ENCODE results near the gene SCNN1B.

SCNN1B gene

DNA sequence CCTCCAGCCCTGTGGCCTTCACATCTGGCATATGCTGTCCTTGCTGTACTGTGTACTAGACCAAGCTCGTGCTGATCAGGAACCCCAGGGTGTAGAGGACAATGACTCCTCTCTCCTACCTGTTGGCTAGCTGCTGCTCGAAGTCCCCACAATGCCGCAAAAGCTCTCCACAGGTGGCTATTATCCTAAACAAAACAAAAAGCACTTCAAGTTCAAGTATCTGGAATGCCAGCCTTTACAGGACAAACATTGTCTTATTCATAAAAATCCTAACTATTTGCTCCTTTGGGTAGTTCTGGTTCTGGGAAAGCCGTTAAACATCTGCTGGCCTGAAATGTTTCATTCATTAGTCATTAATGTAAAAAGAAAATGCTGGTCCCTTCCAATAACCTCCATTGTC lies 108.1 kb downstream of the SCNN1B start:
- no peak for DNase-seq

DNA sequence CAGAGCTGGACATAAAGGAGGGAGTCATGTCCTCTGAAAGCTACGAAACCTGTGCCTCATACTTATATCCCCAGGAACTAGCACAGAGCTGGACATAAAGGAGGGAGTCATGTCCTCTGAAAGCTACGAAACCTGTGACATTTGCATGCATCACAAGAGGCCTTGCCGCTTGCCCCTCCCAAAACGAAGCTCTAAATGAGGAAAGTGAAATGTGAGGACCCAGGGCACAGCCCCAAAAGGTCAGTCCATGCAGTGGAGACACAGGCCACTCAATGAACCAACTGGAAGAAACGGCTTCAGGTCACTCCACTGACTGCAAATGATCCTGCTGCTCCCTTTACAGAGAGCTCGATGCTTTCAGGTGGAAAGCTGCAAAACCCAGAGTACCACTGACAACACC lies 112.6 kb downstream of the SCNN1B start:
- no peak for DNase-seq

DNA sequence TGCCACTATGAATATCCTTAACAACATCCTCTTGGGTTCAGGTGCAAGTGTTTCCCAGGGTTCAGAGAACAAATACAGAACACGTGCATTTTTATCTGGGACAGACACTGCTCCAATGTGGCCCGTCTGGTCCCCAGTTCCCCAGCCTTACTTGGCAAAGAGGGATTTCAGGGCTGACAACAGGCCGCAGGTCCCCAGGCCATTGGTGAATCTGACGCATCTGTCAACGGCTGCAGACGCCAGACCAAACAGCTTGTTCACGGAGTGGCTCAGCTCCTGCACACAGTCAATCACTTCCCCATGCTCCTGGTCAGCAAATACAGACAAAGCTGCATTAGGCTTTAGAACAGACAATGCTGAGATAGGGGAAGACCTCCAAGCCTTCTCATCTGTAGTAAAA lies 114.7 kb downstream of the SCNN1B start:
- no peak for DNase-seq

DNA sequence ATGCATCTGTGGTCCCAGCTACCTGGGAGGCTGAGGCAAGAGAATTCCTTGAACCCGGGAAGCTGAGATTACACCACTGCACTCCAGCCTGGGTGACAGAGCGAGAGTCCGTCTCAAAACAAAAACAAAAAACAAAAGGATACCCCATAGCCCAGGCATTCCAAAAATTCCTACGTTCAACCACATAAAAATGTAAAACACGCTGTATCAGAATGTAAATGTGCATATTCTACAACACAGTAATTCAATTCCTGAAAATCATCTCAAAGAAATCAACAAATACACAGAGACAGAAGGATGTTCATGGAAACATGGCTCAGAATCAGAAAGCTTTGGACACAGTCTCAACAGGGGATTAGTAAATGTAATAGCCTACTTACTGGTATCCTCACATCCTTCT lies 117.9 kb downstream of the SCNN1B start:
- peak; percentile 57 for DNase-seq

DNA sequence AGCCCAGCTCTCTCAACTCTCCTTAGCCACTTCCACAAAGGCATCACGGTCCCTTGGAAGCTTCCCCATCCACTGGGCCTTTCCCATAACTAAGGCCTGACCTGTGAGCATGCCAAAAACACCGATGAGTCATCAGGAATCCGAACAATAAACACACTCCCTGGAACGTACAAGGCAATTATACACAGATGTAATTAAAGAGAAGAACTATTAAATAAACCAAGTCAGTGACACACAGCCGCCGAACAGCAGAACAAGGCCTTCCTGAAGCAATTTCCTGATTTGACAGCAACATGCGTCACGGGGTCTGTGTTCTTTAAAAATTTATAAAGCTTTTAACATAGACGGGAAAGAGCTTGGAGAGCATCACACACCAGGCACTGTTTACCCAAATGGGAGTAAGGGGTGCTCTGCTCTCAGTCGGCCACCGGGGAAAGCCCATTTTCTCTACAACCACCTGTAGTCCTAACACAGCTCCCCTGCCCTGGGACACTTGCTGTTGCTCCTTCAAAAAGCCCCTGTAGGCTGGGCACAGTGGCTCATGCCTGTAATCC lies 121.5 kb downstream of the SCNN1B start:
- peak; percentile 95 for DNase-seq

DNA sequence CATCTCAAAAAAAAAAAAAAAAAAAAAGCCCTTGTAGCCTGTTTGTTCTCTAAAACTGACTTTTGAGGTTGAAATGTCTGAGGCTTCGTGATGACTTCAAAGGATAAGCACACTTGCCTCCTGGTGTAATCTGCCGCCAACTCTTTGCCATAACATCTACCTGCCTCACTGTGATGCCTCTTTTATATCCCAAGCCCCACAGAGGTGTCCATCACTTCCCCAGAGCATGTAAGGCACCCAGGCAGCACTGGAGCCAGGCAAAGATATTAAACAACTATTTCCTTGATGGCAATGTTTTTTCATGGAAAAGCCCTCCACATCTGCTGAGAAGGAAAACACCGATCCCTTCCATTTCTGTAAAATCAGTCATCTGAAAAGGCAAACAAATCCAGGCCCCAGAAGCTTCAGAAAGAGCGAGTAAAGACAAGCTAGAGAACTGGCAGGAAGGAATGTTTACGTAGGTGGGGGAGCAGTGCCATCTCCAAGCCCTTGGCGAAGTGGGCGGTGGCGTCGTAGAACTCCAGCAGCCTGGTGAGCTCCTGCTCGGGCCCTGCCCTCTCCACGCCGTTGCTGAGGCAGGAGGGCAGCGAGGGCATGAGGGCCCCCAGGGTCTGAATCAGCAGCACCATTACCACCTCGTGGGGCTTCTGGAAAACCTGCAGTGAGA lies 122.3 kb downstream of the SCNN1B start:
- DNase-seq = no peak

DNA sequence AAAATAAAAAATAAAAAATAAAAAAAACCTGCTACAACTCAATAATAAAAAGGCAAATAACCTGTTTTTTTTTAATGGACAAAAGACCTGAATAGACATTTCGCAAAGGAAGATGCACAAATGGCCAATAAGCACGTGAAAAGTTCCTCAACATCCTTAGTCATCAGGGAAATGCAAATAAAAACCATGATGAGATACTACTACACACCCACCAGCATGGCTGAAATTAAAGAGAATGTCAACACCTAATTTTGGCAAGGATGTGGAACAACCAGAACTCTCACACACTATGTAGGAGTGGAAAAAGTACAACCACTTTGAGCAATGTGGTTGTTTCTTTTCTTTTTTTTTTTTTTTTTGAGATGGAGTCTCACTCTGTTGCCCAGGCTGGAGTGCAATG lies 126.2 kb downstream of the SCNN1B start:
- no peak for DNase-seq
